ENCODE results near the gene EIF3I.

The EIF3I gene

DNA sequence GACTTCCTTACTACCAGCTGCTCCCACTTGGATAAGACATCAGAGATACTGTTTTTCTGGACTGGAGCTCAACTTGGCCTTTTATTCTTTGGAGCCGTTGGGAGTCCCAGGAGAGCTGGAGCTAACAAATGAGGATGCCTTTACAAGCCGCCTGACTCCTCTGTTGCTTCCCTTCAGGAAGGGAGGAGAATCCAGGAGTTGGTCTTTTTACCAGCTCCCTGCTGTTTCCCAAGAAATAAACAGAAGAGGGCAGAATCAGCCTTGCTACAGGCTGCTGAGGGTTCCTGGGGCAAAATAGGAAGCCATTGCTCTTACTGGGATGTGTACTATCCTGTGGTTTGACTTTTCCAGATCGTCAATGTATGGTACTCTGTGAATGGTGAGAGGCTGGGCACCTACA lies 1.5 kb downstream of the EIF3I start:
- Histone ChIP-seq H2AFZ (ENCODE audit: low read length) (no peak overlapping the region), H3K36me3 (ENCODE audit: insufficient read depth, low read length) (peaks cover 9% of the 10 kb centered on the region), H3K4me3 (ENCODE audit: low read length, poor library complexity, severe bottlenecking) (peak overlapping the region; percentile 90), H4K20me1 (ENCODE audit: insufficient read depth, low read length, poor library complexity, severe bottlenecking) (no peaks in the 10 kb centered on the region), H3K4me1 (ENCODE audit: insufficient read depth, low read length, poor library complexity, severe bottlenecking) (peaks cover 27% of the 10 kb centered on the region), H3K27me3 (ENCODE audit: insufficient read depth, low read length, poor library complexity, severe bottlenecking) (no peaks in the 10 kb centered on the region), H3K9me3 (ENCODE audit: insufficient read depth, low read depth, low read length) (no peaks in the 10 kb centered on the region), H3K9me2 (replicated peaks; ENCODE audit: low read depth, low read length) (no peaks in the 10 kb centered on the region), H3K79me2 (ENCODE audit: insufficient read depth, low read length) (peaks cover 22% of the 10 kb centered on the region), H3K9ac (ENCODE audit: low read depth, low read length, poor library complexity, severe bottlenecking) (peak overlapping the region; percentile 85), H3K4me2 (ENCODE audit: low read depth, low read length, poor library complexity, severe bottlenecking) (peak overlapping the region; percentile 91), H3F3A (ENCODE audit: low read depth) (no peaks in the 10 kb centered on the region)
- no peak for TF ChIP-seq EZH2phosphoT487 (IDR thresholded peaks at IDR 0.05; ENCODE audit: borderline replicate concordance)
- TF ChIP-seq, protein P1, sequence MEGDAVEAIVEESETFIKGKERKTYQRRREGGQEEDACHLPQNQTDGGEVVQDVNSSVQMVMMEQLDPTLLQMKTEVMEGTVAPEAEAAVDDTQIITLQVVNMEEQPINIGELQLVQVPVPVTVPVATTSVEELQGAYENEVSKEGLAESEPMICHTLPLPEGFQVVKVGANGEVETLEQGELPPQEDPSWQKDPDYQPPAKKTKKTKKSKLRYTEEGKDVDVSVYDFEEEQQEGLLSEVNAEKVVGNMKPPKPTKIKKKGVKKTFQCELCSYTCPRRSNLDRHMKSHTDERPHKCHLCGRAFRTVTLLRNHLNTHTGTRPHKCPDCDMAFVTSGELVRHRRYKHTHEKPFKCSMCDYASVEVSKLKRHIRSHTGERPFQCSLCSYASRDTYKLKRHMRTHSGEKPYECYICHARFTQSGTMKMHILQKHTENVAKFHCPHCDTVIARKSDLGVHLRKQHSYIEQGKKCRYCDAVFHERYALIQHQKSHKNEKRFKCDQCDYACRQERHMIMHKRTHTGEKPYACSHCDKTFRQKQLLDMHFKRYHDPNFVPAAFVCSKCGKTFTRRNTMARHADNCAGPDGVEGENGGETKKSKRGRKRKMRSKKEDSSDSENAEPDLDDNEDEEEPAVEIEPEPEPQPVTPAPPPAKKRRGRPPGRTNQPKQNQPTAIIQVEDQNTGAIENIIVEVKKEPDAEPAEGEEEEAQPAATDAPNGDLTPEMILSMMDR (conservative IDR thresholded peaks at IDR 0.05; ENCODE audit: low read length) = peak; percentile 44

DNA sequence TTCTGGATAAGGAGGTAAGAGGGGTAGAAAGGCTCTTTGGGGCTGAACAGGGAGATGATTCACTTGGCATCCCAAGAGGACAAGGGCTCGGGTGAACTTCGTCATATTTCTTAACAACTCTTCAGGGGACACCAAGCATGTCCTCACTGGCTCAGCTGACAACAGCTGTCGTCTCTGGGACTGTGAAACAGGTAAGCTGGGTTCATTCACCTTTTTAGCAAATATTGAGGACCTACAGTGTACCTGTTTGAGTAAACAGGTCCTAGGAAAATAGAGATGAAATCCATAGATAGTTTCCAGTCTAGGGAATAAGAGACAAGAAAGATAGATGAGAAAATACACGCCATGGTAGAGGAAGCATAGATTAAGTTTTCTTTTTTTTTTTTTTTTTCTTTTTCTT lies 2.1 kb downstream of the EIF3I start:
- H2AFZ ChIP-seq (ENCODE audit: low read length) = no peak overlapping the region
- TF ChIP-seq, protein P1 (conservative IDR thresholded peaks at IDR 0.05; ENCODE audit: low read length) = no peak
- TF ChIP-seq EZH2phosphoT487 (IDR thresholded peaks at IDR 0.05; ENCODE audit: borderline replicate concordance) = no peak
- H3K9me3 ChIP-seq (ENCODE audit: insufficient read depth, low read depth, low read length) = no peaks in the 10 kb centered on the region
- H3K4me1 ChIP-seq (ENCODE audit: insufficient read depth, low read length, poor library complexity, severe bottlenecking) = peaks cover 27% of the 10 kb centered on the region
- peaks cover 13% of the 10 kb centered on the region for H3K36me3 ChIP-seq (ENCODE audit: insufficient read depth, low read length)
- H3K79me2 ChIP-seq (ENCODE audit: insufficient read depth, low read length) = peaks cover 22% of the 10 kb centered on the region
- peak overlapping the region; percentile 90 for H3K4me3 ChIP-seq (ENCODE audit: low read length, poor library complexity, severe bottlenecking)
- H3K9me2 ChIP-seq (replicated peaks; ENCODE audit: low read depth, low read length) = no peaks in the 10 kb centered on the region
- no peaks in the 10 kb centered on the region for H3K27me3 ChIP-seq (ENCODE audit: insufficient read depth, low read length, poor library complexity, severe bottlenecking)
- H3K4me2 ChIP-seq (ENCODE audit: low read depth, low read length, poor library complexity, severe bottlenecking) = peak overlapping the region; percentile 91
- peak overlapping the region; percentile 85 for H3K9ac ChIP-seq (ENCODE audit: low read depth, low read length, poor library complexity, severe bottlenecking)
- H4K20me1 ChIP-seq (ENCODE audit: insufficient read depth, low read length, poor library complexity, severe bottlenecking) = no peaks in the 10 kb centered on the region
- H3F3A ChIP-seq (ENCODE audit: low read depth) = no peaks in the 10 kb centered on the region

DNA sequence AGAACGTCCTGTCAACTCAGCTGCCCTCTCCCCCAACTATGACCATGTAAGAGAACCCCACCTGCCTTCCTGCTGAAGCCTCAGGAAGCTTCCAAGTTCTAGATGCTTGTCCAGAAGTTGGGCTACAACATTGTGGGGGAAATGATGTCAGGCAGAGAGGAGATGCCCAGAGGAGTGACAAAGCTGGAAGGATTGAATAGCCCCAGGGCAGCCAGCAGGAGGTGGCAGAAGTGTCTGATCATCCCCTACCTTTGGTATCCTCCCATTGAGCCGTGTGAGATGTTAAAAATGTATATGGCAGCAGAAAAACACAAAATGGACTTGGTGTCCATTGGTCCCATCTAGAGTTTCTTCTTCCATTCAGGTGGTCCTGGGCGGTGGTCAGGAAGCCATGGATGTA lies 6.6 kb downstream of the EIF3I start:
- Histone ChIP-seq H4K20me1 (ENCODE audit: insufficient read depth, low read length, poor library complexity, severe bottlenecking) (no peaks in the 10 kb centered on the region), H3K79me2 (ENCODE audit: insufficient read depth, low read length) (peaks cover 6% of the 10 kb centered on the region; the same call in 1 of the 2 replicates), H3K4me2 (ENCODE audit: low read depth, low read length, poor library complexity, severe bottlenecking) (no peak overlapping the region), H2AFZ (ENCODE audit: low read length) (no peak overlapping the region), H3K9ac (ENCODE audit: low read depth, low read length, poor library complexity, severe bottlenecking) (no peak overlapping the region), H3K9me2 (replicated peaks; ENCODE audit: low read depth, low read length) (no peaks in the 10 kb centered on the region), H3K4me1 (ENCODE audit: insufficient read depth, low read length, poor library complexity, severe bottlenecking) (peaks cover 6% of the 10 kb centered on the region), H3K4me3 (ENCODE audit: low read length, poor library complexity, severe bottlenecking) (no peak overlapping the region), H3K27me3 (ENCODE audit: insufficient read depth, low read length, poor library complexity, severe bottlenecking) (no peaks in the 10 kb centered on the region), H3F3A (ENCODE audit: low read depth) (no peaks in the 10 kb centered on the region), H3K9me3 (ENCODE audit: insufficient read depth, low read depth, low read length) (no peaks in the 10 kb centered on the region), H3K36me3 (ENCODE audit: insufficient read depth, low read length) (peaks cover 20% of the 10 kb centered on the region)
- no peak for TF ChIP-seq EZH2phosphoT487 (IDR thresholded peaks at IDR 0.05; ENCODE audit: borderline replicate concordance)
- TF ChIP-seq, protein P1 (conservative IDR thresholded peaks at IDR 0.05; ENCODE audit: low read length) = no peak
